Measurements from ENCODE around the gene SERPINA10. TPM values are rescaled to one million over a fixed set of nuclear protein-coding genes. Genes with fewer than 3 reads are reported as not detected.

SERPINA10 gene
- total and polyA plus RNA-seq, 7 donors, result 0.06 TPM; not detected in 6

DNA sequence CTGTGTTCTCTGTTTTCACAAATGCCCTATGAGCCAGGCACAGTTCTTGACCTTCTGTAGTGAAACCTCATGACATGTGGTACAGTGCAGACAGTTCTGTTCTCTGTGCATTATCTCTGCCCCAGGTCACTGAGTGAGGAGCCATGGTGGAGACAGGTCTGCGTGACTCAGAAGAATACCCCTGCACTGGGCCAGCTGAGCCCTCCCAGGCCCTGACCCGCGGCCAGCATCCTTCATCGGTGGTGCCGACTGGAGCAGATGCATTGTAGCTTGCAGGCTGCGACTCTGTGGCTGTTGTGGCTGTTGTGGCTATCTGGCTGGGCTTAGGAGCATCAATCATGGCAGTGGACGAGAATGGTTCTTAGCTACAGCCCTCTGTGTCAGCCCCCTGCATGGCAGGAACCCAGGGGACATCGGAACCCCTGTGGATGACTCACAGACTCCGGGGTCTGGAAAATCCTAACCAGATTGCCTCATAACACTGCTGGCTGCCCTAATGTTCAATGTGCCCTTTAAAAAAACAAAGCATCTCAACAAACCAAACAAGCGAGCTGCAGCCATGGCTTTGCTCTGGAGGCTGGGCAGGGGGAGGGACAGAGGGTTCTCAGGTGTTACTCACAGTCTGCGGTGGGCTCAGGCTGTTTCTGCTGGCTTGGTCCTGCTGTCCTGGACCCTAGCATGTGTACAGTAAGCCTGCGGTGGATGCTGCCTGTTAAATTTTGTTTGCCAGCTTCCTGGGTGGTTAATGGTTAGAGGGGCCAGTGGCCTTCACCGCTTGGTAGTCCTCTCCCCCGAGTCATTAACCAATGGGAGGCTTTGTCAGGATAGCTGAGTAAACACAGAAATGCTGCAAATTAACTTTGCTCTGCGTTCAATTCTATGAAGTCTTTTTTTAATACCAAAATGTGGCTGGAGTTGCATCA lies 29.8 kb upstream of the SERPINA10 start, which contains the start of gene SERPINA6:
Gene SERPINA6 (minus strand): TSS at position 689 of the 923 bp plus-strand sequence. CDS start 8,688 bp downstream, outside the sequence.
- DNase-seq, result no peak
- Histone ChIP-seq H3K4me1 (no peaks in the 10 kb centered on the region), H3K9me3 (no peaks in the 10 kb centered on the region), H3K27me3 (no peaks in the 10 kb centered on the region), H3K27ac (no peak within 1 kb of the TSS), H3K4me3 (no peak within 1 kb of the TSS), H3K36me3 (no peaks in the 10 kb centered on the region)
- intact Hi-C loops (cut with DNase I), result no loop called here
- TF ChIP-seq POLR2A (IDR thresholded peaks at IDR 0.05), result no peak
- no peak for TF ChIP-seq EP300 (IDR thresholded peaks at IDR 0.05)
- no peak for TF ChIP-seq POLR2AphosphoS5 (IDR thresholded peaks at IDR 0.05)
- TF ChIP-seq, protein P1, sequence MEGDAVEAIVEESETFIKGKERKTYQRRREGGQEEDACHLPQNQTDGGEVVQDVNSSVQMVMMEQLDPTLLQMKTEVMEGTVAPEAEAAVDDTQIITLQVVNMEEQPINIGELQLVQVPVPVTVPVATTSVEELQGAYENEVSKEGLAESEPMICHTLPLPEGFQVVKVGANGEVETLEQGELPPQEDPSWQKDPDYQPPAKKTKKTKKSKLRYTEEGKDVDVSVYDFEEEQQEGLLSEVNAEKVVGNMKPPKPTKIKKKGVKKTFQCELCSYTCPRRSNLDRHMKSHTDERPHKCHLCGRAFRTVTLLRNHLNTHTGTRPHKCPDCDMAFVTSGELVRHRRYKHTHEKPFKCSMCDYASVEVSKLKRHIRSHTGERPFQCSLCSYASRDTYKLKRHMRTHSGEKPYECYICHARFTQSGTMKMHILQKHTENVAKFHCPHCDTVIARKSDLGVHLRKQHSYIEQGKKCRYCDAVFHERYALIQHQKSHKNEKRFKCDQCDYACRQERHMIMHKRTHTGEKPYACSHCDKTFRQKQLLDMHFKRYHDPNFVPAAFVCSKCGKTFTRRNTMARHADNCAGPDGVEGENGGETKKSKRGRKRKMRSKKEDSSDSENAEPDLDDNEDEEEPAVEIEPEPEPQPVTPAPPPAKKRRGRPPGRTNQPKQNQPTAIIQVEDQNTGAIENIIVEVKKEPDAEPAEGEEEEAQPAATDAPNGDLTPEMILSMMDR (IDR thresholded peaks at IDR 0.05), result no peak
- WGBS, 2 donors, result 48 to 72% methylated on average over 15 of the region's 15 CpGs

DNA sequence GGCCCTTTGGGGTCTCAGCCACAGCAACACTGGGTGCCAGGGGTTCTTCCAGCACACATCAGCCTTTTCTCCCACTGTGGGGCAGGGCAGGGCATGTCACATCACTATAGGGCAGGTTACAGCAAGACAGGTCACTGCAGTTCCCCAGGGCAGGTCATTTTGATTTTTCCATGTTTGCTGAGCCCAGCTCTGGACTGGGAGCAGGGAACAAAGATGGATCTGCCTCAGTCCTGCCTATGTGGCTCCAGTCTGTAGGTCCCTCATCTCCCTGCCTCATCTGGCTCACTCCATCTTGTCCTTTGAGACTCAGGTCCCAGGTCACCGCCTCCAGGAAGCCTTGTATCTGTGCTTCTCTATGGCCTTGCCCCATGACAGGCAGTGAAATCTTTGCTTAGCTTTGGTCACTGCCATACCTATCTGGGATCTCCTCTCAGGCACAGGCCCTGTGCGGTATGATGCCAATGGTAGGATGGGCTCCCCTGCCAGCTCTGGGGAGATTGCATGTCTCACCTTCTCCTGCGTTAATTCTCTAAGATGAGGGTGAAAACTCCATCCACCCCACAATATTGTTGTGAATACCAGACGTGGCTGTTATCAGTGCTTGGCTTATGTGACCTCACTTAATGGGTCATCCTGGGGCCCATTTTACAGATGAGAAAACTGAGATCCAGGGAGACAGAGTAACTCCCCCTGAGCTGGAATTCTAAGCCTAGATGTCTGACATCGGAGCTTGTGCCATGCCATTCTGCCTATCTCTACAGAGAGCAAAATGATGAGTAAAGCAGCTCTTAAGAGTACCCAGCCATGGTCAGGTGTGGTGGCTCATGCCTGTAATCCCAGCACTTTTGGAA lies 28.6 kb upstream of the SERPINA10 start:
- DNase-seq, result no peak
- no peaks in the 10 kb centered on the region for H3K4me1 ChIP-seq
- WGBS, 2 donors, result 86 to 87% methylated on average over 5 of the region's 5 CpGs
- intact Hi-C loops (cut with DNase I), result no loop called here
- no peak overlapping the region for H3K4me3 ChIP-seq
- no peaks in the 10 kb centered on the region for H3K36me3 ChIP-seq
- H3K9me3 ChIP-seq, result no peaks in the 10 kb centered on the region
- no peak for TF ChIP-seq EP300 (IDR thresholded peaks at IDR 0.05)
- TF ChIP-seq POLR2A (IDR thresholded peaks at IDR 0.05), result no peak
- H3K27me3 ChIP-seq, result no peaks in the 10 kb centered on the region
- no peak overlapping the region for H3K27ac ChIP-seq

DNA sequence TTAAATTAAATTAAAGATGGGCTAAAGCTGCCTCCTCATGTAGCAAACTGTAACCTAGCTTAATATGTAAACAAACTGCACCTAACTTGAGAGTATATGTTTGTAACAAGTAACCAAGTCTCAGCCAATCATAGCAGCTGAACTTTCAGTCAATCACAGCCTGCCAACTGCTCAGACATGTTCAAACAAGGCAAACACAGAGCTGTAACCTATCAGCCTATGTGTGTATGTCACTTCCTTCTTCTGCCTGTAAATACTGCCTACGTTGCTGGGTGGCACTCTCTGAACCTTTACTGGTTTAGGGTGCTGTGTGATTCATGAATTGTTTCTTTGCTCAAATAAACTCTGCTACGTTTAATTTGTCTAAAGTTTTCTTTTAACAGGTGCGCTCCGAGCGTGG lies 27.2 kb upstream of the SERPINA10 start:
- DNase-seq, result no peak
- H3K27ac ChIP-seq, result no peak overlapping the region
- intact Hi-C loops (cut with DNase I), result no loop called here
- H3K4me3 ChIP-seq, result no peak overlapping the region
- no peaks in the 10 kb centered on the region for H3K4me1 ChIP-seq
- no peaks in the 10 kb centered on the region for H3K36me3 ChIP-seq
- 14 to 48% methylated on average over 5 of the region's 5 CpGs for WGBS, 2 donors
- H3K27me3 ChIP-seq, result no peaks in the 10 kb centered on the region
- H3K9me3 ChIP-seq, result no peaks in the 10 kb centered on the region
- no peak for TF ChIP-seq POLR2AphosphoS5 (IDR thresholded peaks at IDR 0.05)
- TF ChIP-seq EP300 (IDR thresholded peaks at IDR 0.05), result no peak
- no peak for TF ChIP-seq POLR2A (IDR thresholded peaks at IDR 0.05)
- TF ChIP-seq, protein P1 (IDR thresholded peaks at IDR 0.05), result no peak

- Histone ChIP-seq H3K4me3 (no peak overlapping the region), H3K4me1 (no peaks in the 10 kb centered on the region), H3K27ac (peak overlapping the region in 1 of 4 donors; percentile 34), H3K27me3 (no peaks in the 10 kb centered on the region), H3K36me3 (no peaks in the 10 kb centered on the region), H3K9me3 (no peaks in the 10 kb centered on the region)
- intact Hi-C loops (cut with DNase I), result no loop called here
- 15 to 49% methylated on average over 4 of the region's 4 CpGs for WGBS, 2 donors
- TF ChIP-seq, protein P1 (IDR thresholded peaks at IDR 0.05), result no peak
- TF ChIP-seq POLR2A (IDR thresholded peaks at IDR 0.05) (peak in 1 of 2 donors; percentile 27), POLR2AphosphoS5 (IDR thresholded peaks at IDR 0.05) (peak in 1 of 4 donors; percentile 16)
- DNase-seq, result no peak
Measured at GRCh38 chr14:94317259-94317658, 24.2 kb upstream of the SERPINA10 start.

- no peak for DNase-seq
- no peaks in the 10 kb centered on the region for H3K9me3 ChIP-seq
- intact Hi-C loops (cut with DNase I), result no loop called here
- H3K4me3 ChIP-seq, result no peak overlapping the region
- H3K27me3 ChIP-seq, result no peaks in the 10 kb centered on the region
- TF ChIP-seq, protein P1 (IDR thresholded peaks at IDR 0.05), result no peak
- TF ChIP-seq EP300 (IDR thresholded peaks at IDR 0.05), result no peak
- TF ChIP-seq POLR2AphosphoS5 (IDR thresholded peaks at IDR 0.05), result no peak
- TF ChIP-seq POLR2A (IDR thresholded peaks at IDR 0.05), result no peak
- H3K27ac ChIP-seq, result no peak overlapping the region
- WGBS, 2 donors, result 30 to 77% methylated on average over 1 of the region's 1 CpG
- no peaks in the 10 kb centered on the region for H3K36me3 ChIP-seq
- no peaks in the 10 kb centered on the region for H3K4me1 ChIP-seq
Measured at GRCh38 chr14:94316692-94317091, 23.6 kb upstream of the SERPINA10 start.
